Cardiac septum (tissue), 1 donor: Measurements from ENCODE around the gene CNKSR3. TPM values are rescaled to one million over a fixed set of nuclear protein-coding genes. Genes with fewer than 3 reads are reported as not detected.

Experiments
- DNase-seq: peaks from one replicate; pipeline ENCODE4 v3.0.0-alpha.2; 2020; ENCODE audit warnings: low spot score
- intact Hi-C: fragments of 100-400 bp; cut with DNase I; formaldehyde crosslinking; loops from one replicate; pipeline ENCODE4 v1.14.0; 2022
- total RNA-seq: library from RNA; stranded (reverse); fragmentation: NEBNext Ultra II Directional; extraction: Animal tissue kit (Norgen Biotek cat#: 25700); gene quantifications from one replicate; pipeline ENCODE4 v1.2.1, GENCODE V29; 2021
- donor health status: DM: no; HTN: no; CAD: no.

CNKSR3 gene
- total RNA-seq, 1 donor from 2014 or later, result 34.4 TPM

- intact Hi-C loops, result loop anchor here (10.0 kb wide), 1 partner anchor 223 kb away; no protein-coding TSS in a partner anchor
- DNase-seq, result no peak
These were observed 132.8 kb downstream of the CNKSR3 start for GRCh38 chr6:154377726-154378125.

- intact Hi-C loops, result loop anchor here (10.0 kb wide), 1 partner anchor 219 kb away; no protein-coding TSS in a partner anchor
These were observed 136.5 kb downstream of the CNKSR3 start for GRCh38 chr6:154373971-154374370.

GRCh38 chr6:154371281-154371680, 139.2 kb downstream of the CNKSR3 start:
- DNase-seq, result no peak
- intact Hi-C loops, result loop anchor here (10.0 kb wide), 1 partner anchor 216 kb away; no protein-coding TSS in a partner anchor

More at GRCh38 chr6:154373971-154374370, 136.5 kb downstream of the CNKSR3 start:
- DNase-seq, result no peak

- intact Hi-C loops, result loop anchor here (10.0 kb wide), 1 partner anchor 216 kb away; no protein-coding TSS in a partner anchor
These were observed 139.9 kb downstream of the CNKSR3 start for GRCh38 chr6:154370545-154370944.

GRCh38 chr6:154367839-154368695, 142.4 kb downstream of the CNKSR3 start:
- no peak for DNase-seq
- intact Hi-C loops, result loop anchor here (10.0 kb wide), 1 partner anchor 93 kb away; no protein-coding TSS in a partner anchor

More at GRCh38 chr6:154370545-154370944, 139.9 kb downstream of the CNKSR3 start:
- DNase-seq, result no peak

- DNase-seq, result no peak
- intact Hi-C loops, result loop anchor here (10.0 kb wide), 1 partner anchor 93 kb away; no protein-coding TSS in a partner anchor
These were observed 143.1 kb downstream of the CNKSR3 start for GRCh38 chr6:154367336-154367735.

- intact Hi-C loops, result loop anchor here (10.0 kb wide), 1 partner anchor 89 kb away; no protein-coding TSS in a partner anchor
These were observed 146.7 kb downstream of the CNKSR3 start for GRCh38 chr6:154363821-154364220.

GRCh38 chr6:154361476-154361875, 149.0 kb downstream of the CNKSR3 start:
- DNase-seq, result no peak
- intact Hi-C loops, result loop anchor here (10.0 kb wide), 1 partner anchor 87 kb away; no protein-coding TSS in a partner anchor

More at GRCh38 chr6:154363821-154364220, 146.7 kb downstream of the CNKSR3 start:
- no peak for DNase-seq

GRCh38 chr6:154360476-154360875, 150.0 kb downstream of the CNKSR3 start:
- intact Hi-C loops, result loop anchor here (10.0 kb wide), 1 partner anchor 86 kb away; no protein-coding TSS in a partner anchor
- DNase-seq, result no peak

GRCh38 chr6:154359679-154360078, 150.8 kb downstream of the CNKSR3 start:
- DNase-seq, result no peak
- intact Hi-C loops, result loop anchor here (10.0 kb wide), 1 partner anchor 85 kb away; no protein-coding TSS in a partner anchor

GRCh38 chr6:154359161-154359574, 151.3 kb downstream of the CNKSR3 start:
- intact Hi-C loops, result no loop called here
- no peak for DNase-seq

GRCh38 chr6:154358019-154358545, 152.4 kb downstream of the CNKSR3 start:
- no peak for DNase-seq
- intact Hi-C loops, result no loop called here

GRCh38 chr6:154356690-154357089, 153.8 kb downstream of the CNKSR3 start, which contains the start of gene IPCEF1:
Gene IPCEF1 (minus strand): TSS chr6:154356803. CDS start chr6:154265947, 90,856 bp downstream.
- intact Hi-C loops, result no loop called here
- DNase-seq, result no peak

GRCh38 chr6:154356113-154356512, 154.4 kb downstream of the CNKSR3 start:
- intact Hi-C loops, result no loop called here
- DNase-seq, result no peak

- intact Hi-C loops, result no loop called here
These were observed 156.2 kb downstream of the CNKSR3 start for GRCh38 chr6:154354265-154354777.

GRCh38 chr6:154353626-154354025, 156.9 kb downstream of the CNKSR3 start:
- intact Hi-C loops, result no loop called here
- DNase-seq, result no peak

More at GRCh38 chr6:154354265-154354777, 156.2 kb downstream of the CNKSR3 start:
- DNase-seq, result no peak

GRCh38 chr6:154352898-154353585, 157.4 kb downstream of the CNKSR3 start:
- no peak for DNase-seq
- intact Hi-C loops, result no loop called here

- intact Hi-C loops, result no loop called here
- DNase-seq, result no peak
These were observed 160.2 kb downstream of the CNKSR3 start for GRCh38 chr6:154350293-154350692.

GRCh38 chr6:154347981-154348380, 162.5 kb downstream of the CNKSR3 start:
- DNase-seq, result no peak
- intact Hi-C loops, result loop anchor here (10.0 kb wide), 1 partner anchor 193 kb away; no protein-coding TSS in a partner anchor
